Measurements from ENCODE around the gene S100A4.
A peak's percentile ranks its signal among the peaks of the same experiment; 100 is the strongest.

Gene S100A4

DNA sequence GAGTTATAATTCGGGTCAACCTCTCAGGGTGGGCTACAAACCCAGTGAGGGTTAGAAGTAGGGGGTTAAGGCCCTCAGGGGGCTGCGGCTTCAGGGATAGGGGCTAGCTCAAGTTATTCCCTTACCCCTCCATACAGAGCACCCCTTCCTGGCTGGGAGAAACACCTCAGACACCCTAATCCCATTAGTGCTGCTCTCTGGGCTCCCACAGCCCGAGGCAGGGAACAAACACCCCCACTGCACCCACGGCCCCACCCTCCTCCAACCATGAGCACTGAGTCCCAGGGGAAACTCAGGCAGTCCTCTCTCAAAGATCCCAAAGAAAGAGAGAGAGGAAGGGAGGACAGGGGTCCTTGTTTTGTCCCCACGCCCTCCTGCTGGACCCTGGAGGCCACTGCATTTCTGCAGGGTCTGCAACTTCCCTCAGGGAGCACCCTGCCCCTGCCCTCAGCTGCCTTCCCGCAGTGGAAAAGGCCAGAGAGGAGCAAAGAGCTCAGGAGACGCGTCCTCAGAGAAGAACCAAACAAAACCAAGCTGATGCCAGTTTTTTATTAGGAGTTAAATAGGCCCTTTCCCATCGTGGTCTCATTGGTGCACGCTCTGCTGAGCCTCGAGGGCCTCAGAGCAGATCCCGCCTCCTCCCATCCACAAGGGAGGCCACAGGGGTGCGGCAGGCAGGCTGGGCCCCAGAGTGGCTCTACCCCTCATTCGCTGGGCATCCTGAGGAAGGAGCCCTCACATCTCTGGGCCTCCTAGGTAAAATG is 1.4 kb upstream of the S100A4 start:
- no peak for DNase-seq

DNA sequence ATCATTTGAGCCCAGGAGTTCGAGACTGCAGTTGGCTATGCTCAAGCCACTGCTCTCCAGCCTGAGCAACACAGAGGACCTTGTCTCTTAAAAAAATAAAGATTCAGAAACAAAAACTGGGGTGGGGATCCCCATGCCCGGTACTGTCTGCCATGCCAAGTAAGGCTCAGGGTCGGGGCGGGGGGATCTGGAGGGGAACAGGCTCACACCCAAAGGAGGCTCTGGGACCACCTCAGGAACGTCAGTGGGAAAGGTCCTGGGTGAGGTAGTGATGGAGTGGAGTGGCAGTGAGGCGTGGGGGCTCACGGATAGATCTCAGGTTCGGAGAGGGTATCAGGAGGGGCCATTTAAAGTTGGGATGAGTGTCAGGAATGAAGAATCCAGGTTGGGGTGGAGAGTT is 765 bp upstream of the S100A4 start:
- no peak for DNase-seq

GRCh38 chr1:153544453-153545066 is 1.0 kb downstream of the S100A4 start:
- no peak for DNase-seq

DNA sequence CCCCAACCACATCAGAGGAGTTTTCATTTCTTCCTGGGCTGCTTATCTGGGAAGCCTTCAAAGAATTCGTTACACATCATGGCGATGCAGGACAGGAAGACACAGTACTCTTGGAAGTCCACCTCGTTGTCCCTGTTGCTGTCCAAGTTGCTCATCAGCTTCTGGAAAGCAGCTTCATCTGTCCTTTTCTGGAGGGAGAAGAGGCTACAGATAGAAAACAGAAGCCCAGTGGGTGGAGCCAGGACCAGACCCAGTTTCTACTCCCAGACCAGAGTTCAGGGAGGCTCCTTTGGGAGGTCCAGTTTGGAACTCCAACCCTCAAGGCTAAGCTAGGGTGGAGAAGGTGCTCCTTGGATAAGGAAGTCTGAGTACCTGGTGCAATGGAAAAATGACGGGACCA is 1.9 kb downstream of the S100A4 start:
- DNase-seq, result no peak

GRCh38 chr1:153542956-153543711 is 2.5 kb downstream of the S100A4 start:
- no peak for DNase-seq

DNA sequence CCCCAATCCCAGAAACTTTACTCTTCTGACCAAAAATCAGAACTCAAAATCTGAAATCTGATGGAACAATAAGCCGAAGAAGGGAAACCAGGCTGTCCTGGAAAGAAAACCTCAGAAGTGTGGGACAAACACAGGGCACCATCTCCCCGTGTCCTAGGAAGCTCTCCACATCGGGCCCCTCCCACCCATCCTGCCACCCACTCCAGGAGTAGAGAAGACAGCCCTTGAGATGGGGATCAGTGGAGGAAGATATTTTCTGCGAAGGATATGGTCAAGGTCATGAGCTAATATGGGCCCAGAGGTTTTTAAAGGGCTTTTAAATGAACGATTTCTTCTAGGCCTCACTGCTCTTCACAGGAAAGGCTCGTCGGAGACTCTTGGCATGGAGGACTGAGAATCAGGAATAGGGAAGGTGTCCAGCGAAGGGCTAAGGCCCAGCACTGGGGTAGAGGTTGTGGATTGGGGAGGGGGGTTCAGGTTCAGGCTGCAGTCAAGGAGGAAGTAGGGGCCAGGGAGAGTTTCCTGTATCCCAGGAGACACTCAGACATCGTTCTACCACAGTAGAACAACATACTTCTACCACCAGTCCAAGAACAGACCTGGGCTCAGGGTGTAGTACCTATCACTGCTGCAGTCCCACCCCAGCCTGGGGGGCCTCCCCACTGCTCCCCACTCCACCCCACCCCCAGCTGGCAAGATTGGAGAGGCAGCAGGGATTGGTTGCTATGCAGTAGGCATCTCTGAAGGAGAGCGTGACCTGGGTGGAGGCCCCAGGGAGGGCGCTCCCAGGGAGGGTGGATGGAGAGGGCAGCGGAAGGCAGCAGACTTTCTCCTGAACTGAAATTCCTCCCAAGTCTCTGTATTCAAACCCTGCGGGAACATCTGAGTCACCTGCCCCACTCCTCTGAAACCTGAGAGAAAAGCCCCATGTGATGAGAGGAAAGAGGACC is 3.7 kb downstream of the S100A4 start:
- no peak for DNase-seq

DNA sequence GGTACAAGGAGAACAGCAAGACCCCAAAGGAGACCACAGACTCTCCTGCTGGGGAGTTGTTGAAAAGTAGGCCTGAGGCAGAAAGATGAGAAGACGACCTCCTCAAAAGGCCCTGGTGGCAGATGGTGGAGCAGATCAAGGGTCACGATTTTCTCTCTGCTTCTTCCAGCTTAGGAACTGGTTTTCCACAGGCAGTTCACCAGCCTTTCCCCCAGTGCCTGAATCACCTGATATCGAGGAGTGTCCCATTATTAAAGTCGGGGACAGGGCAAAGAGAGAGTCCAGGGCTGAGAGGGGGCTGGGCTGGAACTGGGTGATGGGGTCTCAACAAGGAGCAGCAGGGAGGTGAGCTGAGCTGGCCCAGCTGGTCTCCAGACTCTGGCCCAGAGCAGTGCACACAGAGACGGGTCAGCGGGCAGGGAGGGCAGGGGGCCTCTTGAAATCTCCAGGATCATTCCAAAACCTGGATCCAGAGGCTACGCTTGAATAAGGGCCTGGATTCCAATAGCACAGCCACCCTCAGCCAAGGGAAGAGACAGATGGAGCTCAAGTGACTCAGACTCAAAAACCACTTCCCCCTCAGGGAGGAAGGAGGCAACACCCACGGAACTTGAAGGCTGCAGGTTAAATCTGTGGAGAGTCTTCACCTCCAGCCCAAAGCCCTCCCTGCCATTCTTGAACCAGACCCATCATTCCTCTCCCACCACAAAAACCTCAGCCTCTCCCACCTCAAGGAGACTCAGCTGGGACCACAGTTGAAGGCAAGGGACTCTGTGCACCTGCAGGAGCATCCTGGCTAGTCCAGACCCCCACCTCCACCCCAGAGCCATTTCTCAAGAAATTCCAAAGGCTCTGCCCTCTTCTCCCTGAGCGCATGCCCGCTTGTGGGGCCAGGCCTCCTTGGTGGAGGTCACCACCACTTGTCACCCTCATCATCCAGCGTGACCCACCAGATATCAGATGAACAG is 4.9 kb downstream of the S100A4 start, which contains the start of gene S100A5:
Gene S100A5, minus strand, starts transcription at position 541 of the 968 bp plus-strand sequence. CDS start 743 bp downstream, outside the sequence.
- DNase-seq, result no peak

- DNase-seq, result no peak
Measured at GRCh38 chr1:153539395-153540093, 6.1 kb downstream of the S100A4 start.

DNA sequence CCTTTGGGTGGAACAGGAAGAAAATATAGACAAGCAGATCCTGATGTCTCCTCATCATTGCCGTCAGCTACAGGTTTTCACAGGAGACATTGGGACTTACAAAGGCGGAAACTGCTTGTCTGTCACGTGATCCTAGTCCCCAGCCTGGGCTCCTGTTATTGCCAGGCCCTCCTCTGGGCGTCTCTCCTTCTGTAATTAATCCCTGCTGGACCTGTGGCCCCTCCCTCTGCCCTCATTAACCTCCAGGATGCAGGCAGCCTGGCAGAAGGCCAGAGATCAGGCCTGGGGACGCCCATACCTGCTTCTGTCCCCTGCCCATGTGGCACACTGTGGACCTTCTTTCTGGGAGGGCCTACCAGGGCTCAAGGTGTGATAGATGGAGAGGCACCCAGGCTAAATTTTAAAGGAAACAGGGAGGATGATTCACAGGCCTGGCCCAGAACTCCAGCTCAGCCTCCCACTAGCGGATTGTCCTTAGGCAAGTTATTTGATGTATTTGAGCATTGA is 7.2 kb downstream of the S100A4 start:
- no peak for DNase-seq

- no peak for DNase-seq
Measured at GRCh38 chr1:153537376-153537730, 8.3 kb downstream of the S100A4 start.

DNA sequence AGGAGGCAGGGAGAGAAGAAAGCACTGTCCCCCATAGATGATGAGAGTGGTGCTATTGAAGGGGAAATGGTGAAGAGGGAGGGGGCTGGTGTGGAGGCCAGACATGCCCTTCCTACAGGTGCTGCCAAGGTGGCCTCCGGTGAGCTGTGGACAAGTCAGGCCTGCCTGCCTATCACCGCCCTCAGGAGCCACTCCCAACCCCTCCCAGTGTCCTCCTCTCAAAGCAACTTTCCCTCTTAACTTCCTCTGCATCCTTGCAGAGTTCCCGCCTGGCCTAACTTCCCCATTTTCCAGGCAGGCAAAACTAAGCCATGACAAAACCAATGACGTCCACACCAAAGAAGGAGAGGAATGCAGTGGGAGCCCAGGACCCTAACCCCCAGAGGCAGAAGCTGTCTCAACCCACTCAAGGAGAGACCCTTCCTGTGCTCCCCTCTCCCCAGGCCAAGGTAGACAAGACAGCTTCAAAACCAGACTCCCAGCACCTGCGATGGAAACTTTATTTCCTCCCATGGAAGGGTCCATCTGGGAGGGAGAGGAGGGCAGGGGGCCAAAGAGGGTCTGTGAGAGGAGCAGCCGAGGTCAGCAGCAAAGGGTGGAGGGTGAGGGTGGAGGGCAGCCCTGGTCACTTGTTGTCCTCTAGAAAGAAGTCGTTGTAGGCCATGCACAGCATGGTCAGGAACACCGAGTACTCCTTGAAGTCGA is 8.8 kb downstream of the S100A4 start:
- no peak for DNase-seq

DNA sequence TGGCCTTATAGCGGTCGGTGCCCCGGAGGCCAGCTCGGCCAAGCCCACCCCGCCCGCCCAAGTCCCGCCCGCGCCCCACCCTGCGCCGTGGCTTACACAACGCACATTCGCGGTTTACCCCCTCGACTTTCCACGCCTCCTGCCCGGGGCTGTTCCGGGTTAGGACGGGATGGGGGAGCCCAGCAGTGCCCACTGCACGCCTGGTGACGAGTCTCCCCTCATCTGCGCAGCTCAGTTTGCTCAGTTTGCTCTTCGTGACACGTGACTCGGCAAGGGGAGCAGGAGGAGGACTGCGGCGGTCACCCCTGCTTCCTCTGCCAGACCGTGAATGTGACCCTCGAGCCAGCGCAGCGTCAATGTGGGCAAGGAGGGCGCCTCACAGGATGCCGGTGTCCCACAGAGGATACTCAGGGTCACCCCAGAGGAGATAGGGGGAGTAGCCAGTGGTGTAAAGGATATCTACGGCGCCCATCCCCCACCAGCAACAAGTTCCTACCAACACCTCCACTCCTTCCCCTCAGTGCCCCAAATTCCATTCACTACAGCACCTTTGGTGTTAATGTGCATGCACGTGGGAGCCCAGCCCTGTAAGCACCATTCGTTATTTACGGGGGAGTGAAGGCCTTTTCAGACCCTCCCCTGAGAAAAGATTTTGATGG is 9.5 kb downstream of the S100A4 start:
- peak; percentile 49 for DNase-seq

- peak; percentile 15 for DNase-seq
Measured at GRCh38 chr1:153535242-153536011, 10.2 kb downstream of the S100A4 start, which contains the start of gene S100A6. S100A6 (minus strand) TSS chr1:153535991; CDS start chr1:153535339, 652 bp downstream.

DNA sequence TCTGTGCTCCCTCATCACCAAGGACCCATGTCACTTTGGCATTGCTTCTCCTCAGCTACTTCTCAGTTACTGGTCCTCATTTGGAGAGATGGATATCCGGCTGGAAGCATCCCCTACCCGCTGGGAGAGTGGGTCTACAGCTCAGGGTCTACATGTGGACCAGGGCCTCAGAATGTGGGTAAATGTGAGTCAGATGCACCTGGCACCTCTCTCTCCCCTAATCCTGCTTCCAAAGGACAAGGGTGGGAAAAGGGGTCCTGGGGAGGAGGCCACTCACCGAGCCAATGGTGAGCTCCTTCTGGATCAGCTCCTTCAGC is 10.7 kb downstream of the S100A4 start:
- no peak for DNase-seq

- DNase-seq, result no peak
Measured at GRCh38 chr1:153534226-153534924, 11.2 kb downstream of the S100A4 start.

DNA sequence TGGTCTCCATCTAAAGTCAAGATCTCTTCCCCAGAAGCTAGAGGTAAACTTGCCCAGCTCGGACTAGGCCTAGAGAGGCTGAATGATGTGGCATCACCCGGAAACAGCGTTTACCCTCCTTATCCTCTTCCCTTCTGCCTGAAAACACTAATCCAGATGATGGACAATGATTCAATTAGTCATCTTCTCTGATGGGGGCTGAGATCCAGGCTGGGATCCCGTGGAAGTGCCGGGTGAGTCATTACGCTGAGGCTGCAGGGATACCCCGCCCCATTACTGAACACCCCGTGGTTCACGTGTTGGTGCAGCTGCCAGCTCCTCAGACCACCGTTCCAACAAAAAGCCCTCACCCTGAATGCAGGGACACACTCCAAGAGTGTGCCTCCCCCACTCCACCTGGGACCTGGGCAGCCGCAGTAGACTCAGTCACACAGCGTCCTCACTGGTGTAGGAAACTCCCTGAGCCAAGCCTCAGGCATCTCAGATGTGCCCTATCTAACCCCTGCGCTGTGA is 11.9 kb downstream of the S100A4 start:
- DNase-seq, result no peak

DNA sequence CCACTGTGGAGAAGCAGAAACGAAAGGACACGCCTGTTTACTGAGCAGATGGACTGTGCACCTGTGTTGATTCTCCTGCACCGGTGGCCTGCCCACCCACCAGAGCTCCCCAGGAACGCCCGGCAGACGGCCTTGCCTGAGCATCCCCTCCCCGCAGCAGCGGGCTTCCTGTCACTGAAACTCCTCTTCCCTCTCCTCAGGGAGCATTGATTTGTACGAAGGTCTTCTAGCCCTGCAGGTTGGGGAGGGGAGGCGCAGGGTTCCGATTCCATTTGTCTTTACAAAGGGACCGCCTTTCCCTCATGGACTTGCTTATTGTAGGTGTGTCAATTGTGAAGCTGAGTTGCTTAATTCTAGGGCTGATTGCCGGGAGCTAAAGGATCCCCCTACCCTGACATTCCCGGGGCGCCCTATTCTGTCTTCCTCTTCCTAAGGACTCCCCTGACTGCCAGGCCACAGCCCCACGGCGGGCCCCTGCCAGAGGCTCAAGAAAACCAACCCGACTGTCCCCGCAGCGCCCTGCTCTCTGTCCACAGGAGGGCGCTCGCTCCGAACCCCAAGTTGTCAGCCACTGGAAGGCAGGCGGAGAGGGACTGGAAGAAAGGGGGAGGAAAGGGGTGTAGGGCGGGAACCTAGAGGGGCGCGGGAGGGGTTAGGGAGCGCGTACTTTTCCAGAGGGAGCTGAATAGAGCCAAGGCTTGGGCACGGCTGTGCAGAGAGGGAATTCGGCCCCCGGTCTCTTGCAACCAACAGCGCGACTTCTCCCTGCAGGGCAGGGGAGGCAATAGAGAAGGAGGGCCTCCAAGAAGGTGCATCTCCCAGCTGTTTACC is 12.6 kb downstream of the S100A4 start:
- DNase-seq, result peak; percentile 76
